ENCODE measurements around the gene SLC5A9. TPM values are rescaled to one million over a fixed set of nuclear protein-coding genes. Genes with fewer than 3 reads are reported as not detected.

Gene SLC5A9
- total RNA-seq, 4 donors from 2014 or later: not detected

DNA sequence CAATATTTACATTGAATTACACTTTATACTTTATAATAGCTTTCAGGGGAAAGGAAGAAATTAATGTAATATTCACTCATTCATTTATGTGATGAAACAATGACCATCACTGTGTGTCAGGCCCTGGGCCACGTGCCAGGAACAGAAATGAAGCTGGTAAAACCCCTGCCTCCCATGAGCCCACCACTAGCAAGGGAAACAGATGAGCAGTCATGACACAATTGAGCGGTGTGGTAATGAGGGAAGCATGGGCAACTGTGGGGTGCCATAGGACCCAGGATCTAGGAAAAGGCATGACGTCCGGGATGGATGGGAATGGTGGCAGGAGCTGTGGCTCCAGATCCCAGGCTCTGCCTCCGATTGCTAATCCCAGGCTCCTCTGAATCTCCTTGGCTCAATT, 17.0 kb upstream of the SLC5A9 start:
- TF ChIP-seq, protein P1, sequence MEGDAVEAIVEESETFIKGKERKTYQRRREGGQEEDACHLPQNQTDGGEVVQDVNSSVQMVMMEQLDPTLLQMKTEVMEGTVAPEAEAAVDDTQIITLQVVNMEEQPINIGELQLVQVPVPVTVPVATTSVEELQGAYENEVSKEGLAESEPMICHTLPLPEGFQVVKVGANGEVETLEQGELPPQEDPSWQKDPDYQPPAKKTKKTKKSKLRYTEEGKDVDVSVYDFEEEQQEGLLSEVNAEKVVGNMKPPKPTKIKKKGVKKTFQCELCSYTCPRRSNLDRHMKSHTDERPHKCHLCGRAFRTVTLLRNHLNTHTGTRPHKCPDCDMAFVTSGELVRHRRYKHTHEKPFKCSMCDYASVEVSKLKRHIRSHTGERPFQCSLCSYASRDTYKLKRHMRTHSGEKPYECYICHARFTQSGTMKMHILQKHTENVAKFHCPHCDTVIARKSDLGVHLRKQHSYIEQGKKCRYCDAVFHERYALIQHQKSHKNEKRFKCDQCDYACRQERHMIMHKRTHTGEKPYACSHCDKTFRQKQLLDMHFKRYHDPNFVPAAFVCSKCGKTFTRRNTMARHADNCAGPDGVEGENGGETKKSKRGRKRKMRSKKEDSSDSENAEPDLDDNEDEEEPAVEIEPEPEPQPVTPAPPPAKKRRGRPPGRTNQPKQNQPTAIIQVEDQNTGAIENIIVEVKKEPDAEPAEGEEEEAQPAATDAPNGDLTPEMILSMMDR (IDR thresholded peaks at IDR 0.05; ENCODE audit: low read depth): no peak

DNA sequence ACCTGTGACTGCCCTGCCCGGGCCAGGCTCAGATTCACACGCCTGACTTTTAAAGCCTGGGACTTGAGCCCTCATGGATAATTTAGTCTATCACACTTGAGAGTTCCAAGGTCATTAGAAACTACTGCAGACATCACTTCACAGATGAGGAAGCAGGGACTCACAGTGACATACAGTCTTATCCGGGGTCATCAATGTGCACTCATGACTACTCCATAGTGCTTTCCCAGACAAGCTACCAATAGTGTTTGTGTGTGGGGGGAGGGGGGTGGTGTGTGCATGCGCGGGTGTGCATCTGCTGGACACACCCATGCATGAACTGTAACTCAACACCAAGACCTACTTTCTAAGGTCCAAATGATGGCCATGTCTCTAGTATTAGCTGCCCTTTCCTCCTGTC, 16.1 kb upstream of the SLC5A9 start:
- TF ChIP-seq, protein P1 (IDR thresholded peaks at IDR 0.05; ENCODE audit: low read depth): no peak

DNA sequence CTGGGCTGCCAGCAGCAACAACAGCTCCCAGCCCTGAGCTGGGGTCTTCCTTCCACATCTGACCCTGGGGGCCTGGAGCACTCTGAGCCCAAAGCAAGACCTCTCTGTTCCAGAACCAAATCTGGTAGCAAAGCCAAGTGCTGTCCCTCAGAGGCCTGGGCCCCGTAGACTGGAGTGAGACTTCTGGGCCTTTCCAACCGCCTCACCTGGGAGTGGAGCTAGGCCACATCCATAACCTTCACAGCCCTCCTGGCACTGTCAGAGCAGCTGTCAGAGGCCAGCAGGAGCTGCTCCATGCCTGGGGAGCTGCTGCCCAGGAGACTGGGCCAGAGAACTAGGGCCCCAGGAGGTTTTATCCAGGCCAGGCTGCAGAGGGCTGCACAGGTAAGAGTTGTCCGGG, 15.4 kb upstream of the SLC5A9 start:
- TF ChIP-seq, protein P1 (IDR thresholded peaks at IDR 0.05; ENCODE audit: low read depth): no peak

DNA sequence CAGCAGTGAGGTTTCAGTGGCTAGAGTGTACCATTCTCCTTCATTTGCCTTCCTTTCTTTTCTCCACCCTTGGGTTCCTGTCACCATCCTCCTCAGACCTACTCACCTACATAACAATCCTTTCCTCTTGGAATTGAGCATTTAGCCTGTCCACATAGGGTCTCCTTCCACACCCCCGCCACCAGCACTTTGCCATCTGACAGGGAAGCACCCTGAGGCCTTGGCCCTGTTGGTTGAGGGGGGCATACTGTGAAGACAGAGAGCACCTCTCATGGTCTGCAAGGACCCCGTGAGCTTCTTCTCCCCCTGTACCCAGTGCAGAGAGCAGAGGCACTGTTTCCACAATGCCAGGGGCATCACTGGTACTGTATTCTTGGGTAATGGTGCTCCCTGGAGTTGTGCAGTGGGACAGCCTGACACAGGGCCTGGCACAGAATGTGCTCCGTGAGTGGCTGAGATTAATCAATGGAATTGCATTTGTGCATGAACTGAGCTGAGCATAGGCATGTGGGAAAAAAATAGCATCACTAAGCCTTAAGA, 14.9 kb upstream of the SLC5A9 start:
- TF ChIP-seq, protein P1 (IDR thresholded peaks at IDR 0.05; ENCODE audit: low read depth): no peak

DNA sequence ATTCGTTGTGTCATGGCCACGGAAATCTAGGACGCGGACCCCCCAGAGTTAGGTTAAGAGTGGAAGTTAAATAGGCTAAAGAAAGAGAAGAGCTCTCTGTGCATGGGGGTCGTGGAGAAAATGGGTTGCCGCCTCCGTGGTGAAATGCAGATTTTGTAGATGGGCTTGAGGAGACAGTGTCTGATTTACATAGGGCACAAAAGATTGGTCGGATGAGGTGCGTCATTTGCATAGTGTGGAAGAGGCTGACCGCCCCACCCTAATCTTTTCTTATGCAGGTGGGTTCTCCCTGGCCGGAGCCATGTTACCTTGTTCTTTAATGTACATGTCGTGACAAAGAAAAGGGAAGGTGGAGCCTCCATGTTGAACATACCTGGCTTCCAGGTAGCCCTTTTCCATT, 14.3 kb upstream of the SLC5A9 start:
- TF ChIP-seq, protein P1 (IDR thresholded peaks at IDR 0.05; ENCODE audit: low read depth): no peak

DNA sequence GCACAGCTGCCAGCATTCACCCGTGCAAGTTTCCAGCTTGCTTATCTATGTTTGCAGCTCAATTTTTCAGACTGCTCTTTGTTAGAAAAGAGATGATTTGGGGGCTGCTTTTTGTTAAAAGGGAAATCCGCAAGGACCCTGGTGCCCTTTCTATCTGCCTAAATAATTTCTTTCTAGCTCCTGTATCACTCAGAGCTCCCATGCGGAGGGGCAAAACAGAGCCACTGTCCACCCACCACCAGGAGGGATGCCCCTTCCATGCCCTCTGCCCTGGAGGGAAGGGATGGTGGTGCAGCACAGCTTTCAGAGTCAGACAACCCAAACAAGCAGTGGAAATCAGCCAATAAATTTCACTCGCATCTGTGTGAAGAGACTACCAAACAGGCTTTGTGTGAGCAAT, 13.9 kb upstream of the SLC5A9 start:
- TF ChIP-seq, protein P1 (IDR thresholded peaks at IDR 0.05; ENCODE audit: low read depth): no peak

DNA sequence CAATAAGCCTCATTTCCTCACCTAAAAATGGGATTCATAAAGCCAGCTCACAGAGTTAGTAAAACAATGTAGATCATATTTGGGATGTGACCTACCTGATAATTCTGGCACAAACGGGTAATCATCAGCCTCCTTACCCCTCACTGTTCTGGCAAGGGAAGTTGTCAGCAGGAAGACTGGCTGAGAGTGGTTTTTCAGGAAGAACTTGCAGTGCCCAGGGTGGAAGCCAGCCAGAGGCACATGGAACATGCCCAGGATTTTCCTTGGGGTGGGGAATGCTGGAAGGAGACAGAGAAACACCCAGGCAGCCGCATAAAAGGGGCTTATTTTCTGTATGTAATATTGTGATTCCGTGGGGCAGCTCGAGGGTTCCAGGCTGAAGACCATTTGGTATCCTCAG, 7.7 kb upstream of the SLC5A9 start:
- TF ChIP-seq, protein P1 (IDR thresholded peaks at IDR 0.05; ENCODE audit: low read depth): no peak
